Activated naive CD4-positive, alpha-beta T cell treated with anti-CD3 and anti-CD28 coated beads, Interleukin-2, amount 10 ng/mL, durations not matched to agents 7 days and 5 days (primary cell): ENCODE results near the gene MAST2.
"Not testable (repeated sequence)": the region's sequence is repeated elsewhere in the genome, so short reads cannot be mapped to it uniquely, and the experiment has no call there.

Experiments
- CTCF ChIA-PET: fragments of 350-600 bp; sonication (Branson Sonifier 250); formaldehyde crosslinking; loops from one replicate; lab custom pipeline; 2021; ENCODE audit warnings: antibody characterized with exemption; lab: Charles Lee
- DNase-seq: peaks from one replicate; pipeline ENCODE4 v3.0.0-alpha.2; 2020
- H3K27ac Mint-ChIP-seq: one replicate; pipeline ENCODE4 v1.8.0; 2021; ENCODE audit warnings: mild to moderate bottlenecking, moderate library complexity, mixed read lengths
- H3K27me3 Mint-ChIP-seq: one replicate; pipeline ENCODE4 v1.8.0; 2021; ENCODE audit warnings: mild to moderate bottlenecking, mixed read lengths
- H3K36me3 Mint-ChIP-seq: one replicate; pipeline ENCODE4 v1.8.0; 2021; ENCODE audit warnings: mixed read lengths
- H3K4me1 Mint-ChIP-seq: one replicate; pipeline ENCODE4 v1.8.0; 2021; ENCODE audit warnings: mixed read lengths
- H3K4me3 Mint-ChIP-seq: one replicate; pipeline ENCODE4 v1.8.0; 2021; ENCODE audit warnings: mild to moderate bottlenecking, moderate library complexity, mixed read lengths
- H3K9me3 Mint-ChIP-seq: one replicate; pipeline ENCODE4 v1.8.0; 2021; ENCODE audit warnings: mixed read lengths

Gene MAST2

GRCh38 chr1:45854724-45855123, 51.3 kb downstream of the MAST2 start:
- Mint-ChIP-seq H3K4me1 (no peaks in the 10 kb centered on the region), H3K27me3 (no peaks in the 10 kb centered on the region), H3K36me3 (peaks cover 6% of the 10 kb centered on the region), H3K4me3 (no peak overlapping the region), H3K9me3 (peaks cover 11% of the 10 kb centered on the region), H3K27ac (no peak overlapping the region)
- CTCF ChIA-PET: interaction anchor here (1.0 kb wide), 1 partner anchor 12 kb away, joined by 3 read pairs; no protein-coding TSS in a partner anchor
- DNase-seq: no peak

DNA sequence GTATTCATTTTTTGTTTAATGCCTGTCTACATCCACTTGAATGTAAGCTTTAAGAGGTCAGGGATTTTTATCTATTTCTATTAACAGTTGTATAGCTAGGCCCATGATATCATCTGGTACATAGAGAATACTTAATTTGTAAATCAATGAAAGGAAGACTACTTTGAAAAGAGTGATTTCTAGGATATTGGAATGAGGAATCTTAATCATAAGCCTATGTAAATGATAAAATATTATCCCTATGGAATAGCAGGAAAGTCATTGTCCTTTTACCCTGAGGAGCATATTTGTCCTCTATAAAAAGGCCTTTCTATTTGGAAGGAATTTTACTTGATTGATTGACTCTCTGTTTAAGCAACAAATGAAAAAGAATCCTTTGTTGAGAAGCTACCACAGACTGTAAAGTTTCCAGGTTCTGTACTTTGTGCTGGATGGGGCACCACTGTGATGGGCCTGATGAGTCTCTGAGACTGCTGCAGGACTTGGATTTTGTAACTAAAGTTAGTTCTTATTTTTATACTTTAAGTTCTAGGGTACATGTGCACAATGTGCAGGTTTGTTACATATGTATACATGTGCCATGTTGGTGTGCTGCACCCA, 53.8 kb downstream of the MAST2 start:
- H3K9me3 Mint-ChIP-seq: peaks cover 1% of the 10 kb centered on the region
- no peaks in the 10 kb centered on the region for H3K36me3 Mint-ChIP-seq
- CTCF ChIA-PET: no interaction called here
- no peaks in the 10 kb centered on the region for H3K27me3 Mint-ChIP-seq
- DNase-seq: no peak
- peaks cover 7% of the 10 kb centered on the region for H3K4me1 Mint-ChIP-seq
- H3K4me3 Mint-ChIP-seq: no peak overlapping the region
- no peak overlapping the region for H3K27ac Mint-ChIP-seq

DNA sequence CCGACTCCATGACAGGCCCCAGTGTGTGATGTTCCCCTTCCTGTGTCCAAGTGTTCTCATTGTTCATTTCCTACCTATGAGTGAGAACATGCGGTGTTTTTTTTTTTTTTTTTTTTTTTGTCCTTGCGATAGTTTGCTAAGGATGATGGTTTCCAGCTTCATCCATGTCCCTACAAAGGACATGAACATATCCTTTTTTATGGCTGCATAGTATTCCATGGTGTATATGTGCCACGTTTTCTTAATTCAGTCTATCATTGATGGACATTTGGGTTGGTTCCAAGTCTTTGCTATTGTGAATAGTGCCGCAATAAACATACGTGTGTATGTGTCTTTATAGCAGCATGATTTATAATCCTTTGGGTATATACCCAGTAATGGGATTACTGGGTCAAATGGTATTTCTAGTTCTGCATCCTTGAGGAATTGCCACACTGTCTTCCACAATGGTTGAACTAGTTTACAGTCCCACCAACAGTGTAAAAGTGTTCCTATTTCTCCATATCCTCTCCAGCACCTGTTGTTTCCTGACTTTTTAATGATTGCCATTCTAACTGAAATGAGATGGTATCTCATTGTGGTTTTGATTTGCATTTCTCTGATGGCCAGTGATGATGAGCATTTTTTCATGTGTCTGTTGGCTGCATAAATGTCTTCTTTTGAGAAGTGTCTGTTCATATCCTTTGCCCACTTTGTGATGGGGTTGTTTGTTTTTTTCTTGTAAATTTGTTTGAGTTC, 54.5 kb downstream of the MAST2 start:
- H3K27ac Mint-ChIP-seq, CTCF ChIA-PET, H3K4me1 Mint-ChIP-seq, H3K27me3 Mint-ChIP-seq, H3K4me3 Mint-ChIP-seq, H3K36me3 Mint-ChIP-seq, DNase-seq, H3K9me3 Mint-ChIP-seq: not testable (repeated sequence)

GRCh38 chr1:45859221-45859620, 55.8 kb downstream of the MAST2 start:
- no peaks in the 10 kb centered on the region for H3K27me3 Mint-ChIP-seq
- no peak for DNase-seq
- no peak overlapping the region for H3K27ac Mint-ChIP-seq
- H3K4me1 Mint-ChIP-seq: peaks cover 8% of the 10 kb centered on the region
- no peaks in the 10 kb centered on the region for H3K36me3 Mint-ChIP-seq
- H3K4me3 Mint-ChIP-seq: no peak overlapping the region
- peaks cover 1% of the 10 kb centered on the region for H3K9me3 Mint-ChIP-seq
- CTCF ChIA-PET: interaction anchor here (1.1 kb wide), 1 partner anchor 289 kb away, joined by 3 read pairs; no protein-coding TSS in a partner anchor

- no peak overlapping the region for H3K27ac Mint-ChIP-seq
- H3K36me3 Mint-ChIP-seq: no peaks in the 10 kb centered on the region
- peaks cover 8% of the 10 kb centered on the region for H3K4me1 Mint-ChIP-seq
These were observed 58.6 kb downstream of the MAST2 start for GRCh38 chr1:45862008-45862407.

DNA sequence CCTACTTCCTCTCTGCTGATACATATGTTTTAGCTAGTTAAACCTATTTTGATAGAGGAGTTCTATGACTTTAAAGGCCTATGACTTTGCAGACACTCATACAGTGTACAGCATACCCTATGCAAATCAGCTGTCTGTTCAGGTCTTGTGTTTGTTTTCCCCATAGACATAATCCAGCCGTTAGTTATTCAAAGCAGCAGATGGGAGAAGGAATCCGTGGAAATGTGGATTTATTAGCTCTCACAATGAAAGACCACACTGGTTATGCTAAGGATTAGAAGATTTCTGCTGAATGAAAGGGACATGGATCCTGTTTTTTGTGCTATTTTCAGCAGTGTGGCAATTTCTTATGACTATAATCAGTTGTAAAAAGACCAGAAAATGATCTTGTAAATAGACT, 59.8 kb downstream of the MAST2 start:
- H3K27ac Mint-ChIP-seq: no peak overlapping the region
- H3K36me3 Mint-ChIP-seq: no peaks in the 10 kb centered on the region
- CTCF ChIA-PET: no interaction called here
- H3K4me1 Mint-ChIP-seq: peaks cover 13% of the 10 kb centered on the region
- no peaks in the 10 kb centered on the region for H3K9me3 Mint-ChIP-seq
- H3K27me3 Mint-ChIP-seq: no peaks in the 10 kb centered on the region
- no peak overlapping the region for H3K4me3 Mint-ChIP-seq
- no peak for DNase-seq

More at GRCh38 chr1:45862008-45862407, 58.6 kb downstream of the MAST2 start:
- no peaks in the 10 kb centered on the region for H3K27me3 Mint-ChIP-seq
- CTCF ChIA-PET: interaction anchor here (0.5 kb wide), 1 partner anchor 24 kb away, joined by 3 read pairs; no protein-coding TSS in a partner anchor
- no peak for DNase-seq
- no peak overlapping the region for H3K4me3 Mint-ChIP-seq
- peaks cover 1% of the 10 kb centered on the region for H3K9me3 Mint-ChIP-seq

DNA sequence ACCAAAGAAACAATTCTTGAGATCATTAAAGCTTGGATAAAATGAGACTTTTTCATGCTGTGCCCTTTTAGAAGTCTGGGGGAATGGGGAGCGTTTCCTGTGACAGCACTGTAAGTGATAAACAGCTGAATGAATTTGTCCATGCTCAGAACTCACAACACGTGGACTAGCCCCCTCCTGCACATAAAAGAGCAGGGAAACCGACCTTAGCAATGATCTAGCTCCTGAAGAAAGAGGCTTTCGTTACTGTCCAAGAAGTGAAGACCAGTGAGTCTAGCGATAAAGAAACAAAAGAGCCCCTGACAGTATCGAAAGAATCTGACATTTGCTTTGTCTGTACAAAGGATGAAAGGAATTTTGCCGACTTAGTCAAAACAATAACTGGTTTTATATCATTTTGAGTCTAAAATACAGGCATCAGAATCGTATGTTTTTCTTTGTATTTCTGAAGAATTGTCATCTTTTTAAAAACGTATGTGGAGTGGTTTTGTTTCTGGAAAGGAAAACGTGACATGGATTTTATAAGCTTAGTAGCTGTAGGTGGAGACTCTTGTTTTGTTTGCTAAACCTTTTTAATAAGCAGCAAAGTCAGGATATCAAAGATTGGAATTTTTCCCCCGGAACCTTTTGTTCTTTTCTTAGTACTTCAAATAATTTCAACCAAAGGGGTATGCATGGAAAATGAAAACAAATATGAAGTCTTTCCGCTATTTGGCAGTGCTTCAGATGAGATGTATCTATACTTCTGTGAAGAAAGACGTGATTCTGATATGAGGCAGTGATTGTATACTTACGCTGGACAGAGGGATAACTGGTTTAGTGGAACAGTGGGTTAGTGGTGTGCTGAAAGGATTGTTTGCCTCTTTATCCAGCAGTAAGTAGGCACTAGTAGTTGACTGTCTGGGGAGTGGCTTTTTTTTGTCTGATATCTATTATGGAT, 61.0 kb downstream of the MAST2 start:
- H3K9me3 Mint-ChIP-seq: no peaks in the 10 kb centered on the region
- no peak overlapping the region for H3K4me3 Mint-ChIP-seq
- no peaks in the 10 kb centered on the region for H3K36me3 Mint-ChIP-seq
- H3K27me3 Mint-ChIP-seq: no peaks in the 10 kb centered on the region
- no peak for DNase-seq
- CTCF ChIA-PET: no interaction called here
- peaks cover 13% of the 10 kb centered on the region for H3K4me1 Mint-ChIP-seq
- no peak overlapping the region for H3K27ac Mint-ChIP-seq

DNA sequence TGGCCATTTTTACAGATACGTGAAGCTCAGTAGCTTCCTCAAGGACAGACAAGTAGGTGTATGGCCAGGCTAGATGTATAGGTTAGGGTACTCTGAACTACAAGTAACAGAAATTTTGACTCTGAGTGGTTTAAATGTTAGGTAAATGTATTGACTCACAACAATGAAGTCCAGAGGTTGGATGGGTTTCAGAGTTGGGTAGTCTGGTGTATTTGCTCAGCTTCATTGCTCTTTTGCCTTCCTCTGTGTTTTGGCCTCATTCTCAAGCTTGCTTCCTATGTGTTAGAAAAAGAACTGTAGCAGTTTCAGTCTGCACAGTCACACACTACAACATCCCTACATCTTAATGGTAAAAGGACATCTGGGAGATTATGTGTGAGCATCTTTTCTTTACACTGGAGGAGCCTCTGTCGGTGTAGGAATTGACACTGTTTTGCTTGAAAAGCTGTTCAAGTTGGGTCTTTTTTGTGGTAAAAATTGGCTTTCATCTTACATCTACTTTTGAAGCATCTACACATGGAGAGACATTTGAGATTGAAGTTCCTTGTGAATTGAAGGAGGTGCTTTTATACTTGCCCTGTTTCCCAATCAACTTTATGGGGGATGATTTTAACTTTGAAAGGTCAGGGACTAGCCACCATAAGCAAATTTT, 64.4 kb downstream of the MAST2 start:
- DNase-seq: no peak
- no peak overlapping the region for H3K27ac Mint-ChIP-seq
- H3K27me3 Mint-ChIP-seq: no peaks in the 10 kb centered on the region
- peaks cover 5% of the 10 kb centered on the region for H3K4me1 Mint-ChIP-seq
- CTCF ChIA-PET: no interaction called here
- no peak overlapping the region for H3K4me3 Mint-ChIP-seq
- no peaks in the 10 kb centered on the region for H3K9me3 Mint-ChIP-seq
- H3K36me3 Mint-ChIP-seq: no peaks in the 10 kb centered on the region

- Mint-ChIP-seq H3K36me3 (no peaks in the 10 kb centered on the region), H3K9me3 (no peaks in the 10 kb centered on the region), H3K27ac (no peak overlapping the region), H3K4me1 (peaks cover 5% of the 10 kb centered on the region), H3K4me3 (no peak overlapping the region), H3K27me3 (no peaks in the 10 kb centered on the region)
- no peak for DNase-seq
- CTCF ChIA-PET: no interaction called here
These were observed 65.4 kb downstream of the MAST2 start for GRCh38 chr1:45868861-45869260.

DNA sequence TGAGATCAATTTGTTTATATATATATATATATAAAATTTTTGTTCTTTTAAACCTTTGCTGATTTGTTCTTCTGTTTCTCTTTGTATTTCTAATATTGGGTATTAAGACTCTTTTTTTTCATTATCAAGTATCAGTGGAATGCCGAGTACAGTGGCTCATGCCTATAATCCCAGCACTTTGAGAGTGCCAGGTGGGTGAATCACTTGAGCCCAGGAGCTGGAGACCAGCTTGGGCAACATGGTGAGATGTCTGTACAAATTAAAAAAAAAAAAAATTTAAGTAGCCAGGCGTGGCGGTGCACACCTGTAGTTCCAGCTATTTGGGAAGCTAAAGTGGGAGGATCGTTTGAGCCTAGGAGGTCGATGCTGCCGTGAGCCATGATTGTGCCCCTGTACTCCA, 67.1 kb downstream of the MAST2 start:
- CTCF ChIA-PET: no interaction called here
- Mint-ChIP-seq H3K4me3 (no peak overlapping the region), H3K9me3 (no peaks in the 10 kb centered on the region), H3K36me3 (no peaks in the 10 kb centered on the region), H3K27me3 (no peaks in the 10 kb centered on the region), H3K4me1 (peaks cover 5% of the 10 kb centered on the region), H3K27ac (no peak overlapping the region)
- DNase-seq: no peak

GRCh38 chr1:45872173-45872801, 68.9 kb downstream of the MAST2 start:
- H3K36me3 Mint-ChIP-seq, DNase-seq, H3K27ac Mint-ChIP-seq, CTCF ChIA-PET, H3K4me1 Mint-ChIP-seq, H3K9me3 Mint-ChIP-seq, H3K27me3 Mint-ChIP-seq, H3K4me3 Mint-ChIP-seq: not testable (repeated sequence)

- CTCF ChIA-PET: no interaction called here
- no peak for DNase-seq
- H3K4me3 Mint-ChIP-seq: no peak overlapping the region
- H3K36me3 Mint-ChIP-seq: no peaks in the 10 kb centered on the region
- no peaks in the 10 kb centered on the region for H3K4me1 Mint-ChIP-seq
- H3K27me3 Mint-ChIP-seq: no peaks in the 10 kb centered on the region
- no peaks in the 10 kb centered on the region for H3K9me3 Mint-ChIP-seq
- no peak overlapping the region for H3K27ac Mint-ChIP-seq
These were observed 72.7 kb downstream of the MAST2 start for GRCh38 chr1:45876000-45876617.

- Mint-ChIP-seq H3K36me3 (no peaks in the 10 kb centered on the region), H3K9me3 (no peaks in the 10 kb centered on the region), H3K27ac (no peak overlapping the region), H3K4me1 (no peaks in the 10 kb centered on the region), H3K4me3 (no peak overlapping the region), H3K27me3 (no peaks in the 10 kb centered on the region)
- CTCF ChIA-PET: no interaction called here
- no peak for DNase-seq
These were observed 73.9 kb downstream of the MAST2 start for GRCh38 chr1:45877264-45877663.
